Fibroblast of pulmonary artery (primary cell): ENCODE results near the gene ZNF33A.

ENCODE experiments used
- DNase-seq: peaks from one replicate; pipeline ENCODE4 v3.0.0-alpha.2; 2010; ENCODE audit warnings: low read depth
- H3K4me3 ChIP-seq: replicated peaks from 2 replicates; pipeline ENCODE4 v1.5.1; 2011; ENCODE audit warnings: low read depth, mild to moderate bottlenecking, control low read depth, low read length, moderate library complexity
- CTCF ChIP-seq: IDR thresholded peaks from 2 replicates; pipeline ENCODE4 v1.5.1; 2011; ENCODE audit warnings: mild to moderate bottlenecking, control low read depth, low read length, inconsistent platforms; ENCODE audit errors: missing control alignments

ZNF33A gene

GRCh38 chr10:38103756-38104155 lies 93.3 kb downstream of the ZNF33A start:
- DNase-seq: no peak
- H3K4me3 ChIP-seq: no peak overlapping the region
- no peak for TF ChIP-seq CTCF

- DNase-seq: no peak
- no peak for TF ChIP-seq CTCF
Measured at GRCh38 chr10:38112159-38112558, 101.7 kb downstream of the ZNF33A start.

More at GRCh38 chr10:38112159-38112558, 101.7 kb downstream of the ZNF33A start:
- H3K4me3 ChIP-seq: no peak overlapping the region
